ENCODE data around the gene TPST1.

Gene TPST1

GRCh38 chr7:66261941-66262340 lies 56.8 kb downstream of the TPST1 start:
- Histone ChIP-seq H3K4me2 (ENCODE audit: low read length, poor library complexity, severe bottlenecking) (no peak overlapping the region), H3K9me3 (ENCODE audit: control insufficient read depth, low read length) (peaks cover 35% of the 10 kb centered on the region), H3K9ac (ENCODE audit: low read length) (no peak overlapping the region), H3K4me3 (ENCODE audit: insufficient read depth in 1 of 2, low read depth in 1 of 2, low read length in 2 of 2) (no peak overlapping the region), H2BK120ac (ENCODE audit: low read depth, low read length) (no peak overlapping the region), H3K14ac (ENCODE audit: low read length in 2 of 2) (no peak overlapping the region), H4K8ac (ENCODE audit: low read length) (no peak overlapping the region), H2AK5ac (ENCODE audit: low read length, severe bottlenecking) (no peak overlapping the region), H3K36me3 (ENCODE audit: control insufficient read depth in 1 of 2, insufficient read depth in 2 of 2, low read depth in 1 of 2, low read length in 2 of 2) (peaks cover 2 to 29% of the 10 kb centered on the region in 2 experiments), H3K27ac (ENCODE audit: low read length, poor library complexity, severe bottlenecking) (peak overlapping the region; percentile 23), H3K4ac (ENCODE audit: low read depth in 1 of 2, low read length in 2 of 2) (no peak overlapping the region), H3K27me3 (ENCODE audit: control insufficient read depth in 1 of 2, insufficient read depth in 1 of 2, low read length in 2 of 2) (no peaks in the 10 kb centered on the region), H2BK5ac (ENCODE audit: low read depth, low read length, poor library complexity, severe bottlenecking) (no peak overlapping the region), H3K4me1 (ENCODE audit: control insufficient read depth, insufficient read depth, low read depth, low read length) (peaks cover 3% of the 10 kb centered on the region), H2AFZ (ENCODE audit: low read depth, low read length) (no peak overlapping the region), H3K18ac (ENCODE audit: low read depth in 1 of 2, low read length in 2 of 2) (no peak overlapping the region), H4K91ac (ENCODE audit: low read length) (no peak overlapping the region), H3K23ac (ENCODE audit: low read length in 2 of 2) (no peak overlapping the region), H2BK12ac (ENCODE audit: low read length in 2 of 2) (no peak overlapping the region), H3K79me1 (replicated peaks; ENCODE audit: low read length, poor library complexity, severe bottlenecking) (peaks cover 19% of the 10 kb centered on the region), H2BK15ac (ENCODE audit: low read depth, poor library complexity, severe bottlenecking) (no peak overlapping the region)
- DNase-seq: no peak

DNA sequence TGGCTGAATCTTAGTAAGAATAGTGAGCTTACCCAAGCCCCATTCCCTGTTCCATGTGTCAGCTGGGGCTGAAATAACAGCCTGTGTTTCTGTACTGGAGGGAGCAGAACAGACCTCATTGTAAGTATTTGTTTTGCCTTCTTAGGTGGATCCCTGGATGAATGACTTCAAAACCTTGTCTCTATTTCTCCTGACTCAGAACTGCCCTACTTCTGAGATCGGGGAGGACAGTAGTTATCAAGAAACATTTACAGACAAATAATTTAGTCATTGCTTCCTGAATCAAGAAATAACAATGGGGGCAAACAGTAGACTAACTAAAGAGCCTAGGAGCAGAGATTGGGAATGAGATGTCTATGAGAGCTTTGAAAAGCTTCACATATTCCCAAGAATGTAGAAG lies 58.8 kb downstream of the TPST1 start:
- Histone ChIP-seq H3K9ac (ENCODE audit: low read length) (no peak overlapping the region), H3K4me1 (ENCODE audit: control insufficient read depth, insufficient read depth, low read depth, low read length) (peaks cover 4% of the 10 kb centered on the region), H2BK15ac (ENCODE audit: low read depth, poor library complexity, severe bottlenecking) (no peak overlapping the region), H3K14ac (ENCODE audit: low read length in 2 of 2) (no peak overlapping the region), H3K27ac (ENCODE audit: low read length, poor library complexity, severe bottlenecking) (no peak overlapping the region), H4K8ac (ENCODE audit: low read length) (no peak overlapping the region), H3K23ac (ENCODE audit: low read length in 2 of 2) (no peak overlapping the region), H3K4ac (ENCODE audit: low read depth in 1 of 2, low read length in 2 of 2) (no peak overlapping the region), H2BK5ac (ENCODE audit: low read depth, low read length, poor library complexity, severe bottlenecking) (no peak overlapping the region), H3K79me1 (replicated peaks; ENCODE audit: low read length, poor library complexity, severe bottlenecking) (peaks cover 16% of the 10 kb centered on the region), H3K36me3 (ENCODE audit: control insufficient read depth in 1 of 2, insufficient read depth in 2 of 2, low read depth in 1 of 2, low read length in 2 of 2) (peaks cover 2 to 29% of the 10 kb centered on the region in 2 experiments), H3K18ac (ENCODE audit: low read depth in 1 of 2, low read length in 2 of 2) (no peak overlapping the region), H2BK12ac (ENCODE audit: low read length in 2 of 2) (no peak overlapping the region), H2BK120ac (ENCODE audit: low read depth, low read length) (no peak overlapping the region), H2AK5ac (ENCODE audit: low read length, severe bottlenecking) (no peak overlapping the region), H3K27me3 (ENCODE audit: control insufficient read depth in 1 of 2, insufficient read depth in 1 of 2, low read length in 2 of 2) (no peaks in the 10 kb centered on the region), H4K91ac (ENCODE audit: low read length) (no peak overlapping the region), H3K4me3 (ENCODE audit: insufficient read depth in 1 of 2, low read depth in 1 of 2, low read length in 2 of 2) (peak overlapping the region in 1 of 2 experiments; percentile 13), H3K4me2 (ENCODE audit: low read length, poor library complexity, severe bottlenecking) (no peak overlapping the region), H2AFZ (ENCODE audit: low read depth, low read length) (no peak overlapping the region), H3K9me3 (ENCODE audit: control insufficient read depth, low read length) (peaks cover 35% of the 10 kb centered on the region)
- DNase-seq: no peak
- no CpG with 5 or more reads among the region's 1 CpG for WGBS

- Histone ChIP-seq H3K14ac (ENCODE audit: low read length in 2 of 2) (no peak overlapping the region), H2BK120ac (ENCODE audit: low read depth, low read length) (no peak overlapping the region), H3K36me3 (ENCODE audit: control insufficient read depth in 1 of 2, insufficient read depth in 2 of 2, low read depth in 1 of 2, low read length in 2 of 2) (peaks cover 2 to 29% of the 10 kb centered on the region in 2 experiments), H3K4me3 (ENCODE audit: insufficient read depth in 1 of 2, low read depth in 1 of 2, low read length in 2 of 2) (peak overlapping the region in 1 of 2 experiments; percentile 52), H3K23ac (ENCODE audit: low read length in 2 of 2) (no peak overlapping the region), H2BK15ac (ENCODE audit: low read depth, poor library complexity, severe bottlenecking) (no peak overlapping the region), H3K4me2 (ENCODE audit: low read length, poor library complexity, severe bottlenecking) (no peak overlapping the region), H4K8ac (ENCODE audit: low read length) (no peak overlapping the region), H3K79me1 (replicated peaks; ENCODE audit: low read length, poor library complexity, severe bottlenecking) (peaks cover 18% of the 10 kb centered on the region), H2BK12ac (ENCODE audit: low read length in 2 of 2) (no peak overlapping the region), H2BK5ac (ENCODE audit: low read depth, low read length, poor library complexity, severe bottlenecking) (no peak overlapping the region), H4K91ac (ENCODE audit: low read length) (no peak overlapping the region), H3K9me3 (ENCODE audit: control insufficient read depth, low read length) (peaks cover 35% of the 10 kb centered on the region), H3K18ac (ENCODE audit: low read depth in 1 of 2, low read length in 2 of 2) (no peak overlapping the region), H3K27ac (ENCODE audit: low read length, poor library complexity, severe bottlenecking) (no peak overlapping the region), H3K9ac (ENCODE audit: low read length) (no peak overlapping the region), H3K4ac (ENCODE audit: low read depth in 1 of 2, low read length in 2 of 2) (no peak overlapping the region), H3K4me1 (ENCODE audit: control insufficient read depth, insufficient read depth, low read depth, low read length) (peaks cover 4% of the 10 kb centered on the region), H2AK5ac (ENCODE audit: low read length, severe bottlenecking) (no peak overlapping the region), H3K27me3 (ENCODE audit: control insufficient read depth in 1 of 2, insufficient read depth in 1 of 2, low read length in 2 of 2) (no peaks in the 10 kb centered on the region), H2AFZ (ENCODE audit: low read depth, low read length) (no peak overlapping the region)
- WGBS: 100% methylated on average over 1 of the region's 1 CpG
- DNase-seq: peak; percentile 57
Observed at GRCh38 chr7:66265566-66265965, 60.4 kb downstream of the TPST1 start.

DNA sequence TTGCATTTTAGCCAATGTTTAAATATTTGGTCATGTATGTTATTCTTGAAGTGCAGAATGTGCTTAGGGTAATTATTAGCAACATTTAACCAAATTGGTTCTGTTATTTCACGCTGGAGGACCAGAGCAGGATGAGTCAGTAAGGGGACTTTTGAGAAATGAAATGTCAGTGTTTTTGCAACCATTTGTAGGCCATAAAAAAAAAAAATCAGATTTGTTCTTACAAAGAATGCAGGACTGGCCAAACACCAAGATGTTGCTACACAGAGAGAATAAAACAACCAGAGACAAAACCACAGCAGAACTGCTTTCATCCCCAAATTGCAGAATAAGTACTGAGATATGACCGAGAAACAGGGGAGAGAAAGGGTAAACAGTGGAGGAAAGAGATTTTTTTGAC lies 62.1 kb downstream of the TPST1 start:
- no peak overlapping the region for H3K14ac ChIP-seq (ENCODE audit: low read length in 2 of 2)
- no peak overlapping the region for H3K4ac ChIP-seq (ENCODE audit: low read depth in 1 of 2, low read length in 2 of 2)
- no peak overlapping the region for H2BK5ac ChIP-seq (ENCODE audit: low read depth, low read length, poor library complexity, severe bottlenecking)
- H2AFZ ChIP-seq (ENCODE audit: low read depth, low read length): no peak overlapping the region
- H2BK12ac ChIP-seq (ENCODE audit: low read length in 2 of 2): no peak overlapping the region
- H3K4me2 ChIP-seq (ENCODE audit: low read length, poor library complexity, severe bottlenecking): no peak overlapping the region
- 42% methylated on average over 1 of the region's 2 CpGs for WGBS
- H3K4me1 ChIP-seq (ENCODE audit: control insufficient read depth, insufficient read depth, low read depth, low read length): peaks cover 2% of the 10 kb centered on the region
- H4K91ac ChIP-seq (ENCODE audit: low read length): no peak overlapping the region
- H3K79me1 ChIP-seq (replicated peaks; ENCODE audit: low read length, poor library complexity, severe bottlenecking): peaks cover 20% of the 10 kb centered on the region
- no peak overlapping the region for H2BK120ac ChIP-seq (ENCODE audit: low read depth, low read length)
- H4K8ac ChIP-seq (ENCODE audit: low read length): no peak overlapping the region
- no peak overlapping the region for H3K18ac ChIP-seq (ENCODE audit: low read depth in 1 of 2, low read length in 2 of 2)
- peaks cover 35% of the 10 kb centered on the region for H3K9me3 ChIP-seq (ENCODE audit: control insufficient read depth, low read length)
- H3K36me3 ChIP-seq (ENCODE audit: control insufficient read depth in 1 of 2, insufficient read depth in 2 of 2, low read depth in 1 of 2, low read length in 2 of 2): peaks cover 2 to 35% of the 10 kb centered on the region in 2 experiments
- peak overlapping the region; percentile 84 for H3K27ac ChIP-seq (ENCODE audit: low read length, poor library complexity, severe bottlenecking)
- no peak overlapping the region for H2BK15ac ChIP-seq (ENCODE audit: low read depth, poor library complexity, severe bottlenecking)
- no peak overlapping the region for H2AK5ac ChIP-seq (ENCODE audit: low read length, severe bottlenecking)
- peak overlapping the region in 1 of 2 experiments; percentile 51 for H3K4me3 ChIP-seq (ENCODE audit: insufficient read depth in 1 of 2, low read depth in 1 of 2, low read length in 2 of 2)
- peak; percentile 91 for DNase-seq
- H3K23ac ChIP-seq (ENCODE audit: low read length in 2 of 2): no peak overlapping the region
- H3K27me3 ChIP-seq (ENCODE audit: control insufficient read depth in 1 of 2, insufficient read depth in 1 of 2, low read length in 2 of 2): no peaks in the 10 kb centered on the region
- peak overlapping the region; percentile 71 for H3K9ac ChIP-seq (ENCODE audit: low read length)
